Measurements from ENCODE around the gene LAT. TPM values are rescaled to one million over a fixed set of nuclear protein-coding genes. Genes with fewer than 3 reads are reported as not detected.

LAT gene
- total RNA-seq, 4 donors from 2014 or later: 0.88 to 9.0 (median 3.3) TPM

DNA sequence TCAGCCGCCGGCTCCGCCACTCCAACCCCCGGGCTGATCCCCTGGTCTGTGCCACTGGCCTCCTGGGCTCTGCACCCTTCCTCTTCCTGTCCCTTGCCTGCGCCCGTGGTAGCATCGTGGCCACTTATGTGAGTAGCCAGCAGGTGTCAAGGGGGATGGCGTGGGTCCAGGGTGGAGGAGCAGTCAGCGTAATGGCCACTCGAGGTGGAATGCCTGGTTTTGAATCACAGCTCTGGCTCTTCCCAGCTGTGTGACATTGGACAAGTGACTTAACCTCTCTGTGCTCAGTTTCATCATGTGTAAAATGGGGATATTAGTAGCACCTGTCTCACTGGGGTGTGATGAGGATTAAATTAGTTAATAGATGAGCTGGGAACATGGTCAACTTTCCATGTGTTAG is 2.4 kb upstream of the LAT start:
- TF ChIP-seq, protein P1, sequence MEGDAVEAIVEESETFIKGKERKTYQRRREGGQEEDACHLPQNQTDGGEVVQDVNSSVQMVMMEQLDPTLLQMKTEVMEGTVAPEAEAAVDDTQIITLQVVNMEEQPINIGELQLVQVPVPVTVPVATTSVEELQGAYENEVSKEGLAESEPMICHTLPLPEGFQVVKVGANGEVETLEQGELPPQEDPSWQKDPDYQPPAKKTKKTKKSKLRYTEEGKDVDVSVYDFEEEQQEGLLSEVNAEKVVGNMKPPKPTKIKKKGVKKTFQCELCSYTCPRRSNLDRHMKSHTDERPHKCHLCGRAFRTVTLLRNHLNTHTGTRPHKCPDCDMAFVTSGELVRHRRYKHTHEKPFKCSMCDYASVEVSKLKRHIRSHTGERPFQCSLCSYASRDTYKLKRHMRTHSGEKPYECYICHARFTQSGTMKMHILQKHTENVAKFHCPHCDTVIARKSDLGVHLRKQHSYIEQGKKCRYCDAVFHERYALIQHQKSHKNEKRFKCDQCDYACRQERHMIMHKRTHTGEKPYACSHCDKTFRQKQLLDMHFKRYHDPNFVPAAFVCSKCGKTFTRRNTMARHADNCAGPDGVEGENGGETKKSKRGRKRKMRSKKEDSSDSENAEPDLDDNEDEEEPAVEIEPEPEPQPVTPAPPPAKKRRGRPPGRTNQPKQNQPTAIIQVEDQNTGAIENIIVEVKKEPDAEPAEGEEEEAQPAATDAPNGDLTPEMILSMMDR (IDR thresholded peaks at IDR 0.05): no peak
- TF ChIP-seq POLR2A (IDR thresholded peaks at IDR 0.05): no peak
- WGBS, 2 donors: 95% methylated on average over 10 of the region's 10 CpGs
- intact Hi-C loops (cut with DNase I; ENCODE audit: low total_unique reads): no loop called here
- no peak overlapping the region for H3K4me3 ChIP-seq (ENCODE audit: low read depth, poor library complexity, severe bottlenecking)
- no peak for DNase-seq (ENCODE audit: low spot score in 2 of 2)

DNA sequence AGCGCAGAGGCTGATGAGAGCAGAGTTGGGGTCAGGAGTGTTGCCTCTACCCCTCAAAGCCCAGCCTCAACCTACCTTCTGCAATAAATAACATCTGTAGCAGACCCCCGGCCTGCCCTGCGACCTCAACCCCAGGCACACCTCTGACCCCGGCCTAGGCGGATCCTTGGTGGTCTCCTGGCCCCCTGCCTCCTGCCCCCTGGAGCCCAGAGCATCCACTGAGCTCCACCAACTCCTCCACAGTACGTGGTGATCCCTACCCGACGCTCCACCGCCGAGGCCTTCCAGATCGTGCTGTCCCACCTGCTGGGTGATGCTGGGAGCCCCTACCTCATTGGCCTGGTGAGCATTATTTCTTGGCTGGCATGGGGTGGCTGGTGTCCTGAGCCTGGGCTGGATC is 1.9 kb upstream of the LAT start:
- WGBS, 2 donors: 92 to 95% methylated on average over 11 of the region's 11 CpGs
- H3K4me3 ChIP-seq (ENCODE audit: low read depth, poor library complexity, severe bottlenecking): no peak overlapping the region
- no peak for DNase-seq (ENCODE audit: low spot score in 2 of 2)
- intact Hi-C loops (cut with DNase I; ENCODE audit: low total_unique reads): no loop called here
- TF ChIP-seq, protein P1 (IDR thresholded peaks at IDR 0.05): no peak
- TF ChIP-seq POLR2A (IDR thresholded peaks at IDR 0.05): no peak

DNA sequence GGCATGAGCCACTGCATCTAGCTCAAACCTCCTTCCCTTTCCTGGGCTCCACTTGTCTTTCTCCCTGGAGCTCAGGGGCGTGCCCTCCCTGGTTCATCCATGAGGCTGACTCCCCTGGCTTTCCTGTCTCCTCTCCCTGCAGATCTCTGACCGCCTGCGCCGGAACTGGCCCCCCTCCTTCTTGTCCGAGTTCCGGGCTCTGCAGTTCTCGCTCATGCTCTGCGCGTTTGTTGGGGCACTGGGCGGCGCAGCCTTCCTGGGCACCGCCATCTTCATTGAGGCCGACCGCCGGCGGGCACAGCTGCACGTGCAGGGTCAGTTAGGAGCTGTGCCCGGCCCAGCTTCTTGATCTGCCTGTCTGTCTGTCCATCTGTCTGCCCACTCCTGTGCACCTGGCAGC is 1.2 kb upstream of the LAT start:
- H3K4me3 ChIP-seq (ENCODE audit: low read depth, poor library complexity, severe bottlenecking): no peak overlapping the region
- WGBS, 2 donors: 79 to 94% methylated on average over 18 of the region's 18 CpGs
- intact Hi-C loops (cut with DNase I; ENCODE audit: low total_unique reads): no loop called here
- DNase-seq (ENCODE audit: low spot score in 2 of 2): no peak
- no peak for TF ChIP-seq POLR2A (IDR thresholded peaks at IDR 0.05)
- TF ChIP-seq, protein P1 (IDR thresholded peaks at IDR 0.05): no peak

GRCh38 chr16:28984091-28984490 is 761 bp upstream of the LAT start:
- WGBS, 2 donors: 86 to 87% methylated on average over 10 to 12 of the region's 12 CpGs
- H3K4me3 ChIP-seq (ENCODE audit: low read depth, poor library complexity, severe bottlenecking): no peak overlapping the region
- intact Hi-C loops (cut with DNase I; ENCODE audit: low total_unique reads): no loop called here
- DNase-seq (ENCODE audit: low spot score in 2 of 2): no peak
- TF ChIP-seq, protein P1 (IDR thresholded peaks at IDR 0.05): no peak
- no peak for TF ChIP-seq POLR2A (IDR thresholded peaks at IDR 0.05)

- DNase-seq (ENCODE audit: low spot score in 2 of 2): no peak
- TF ChIP-seq POLR2A (IDR thresholded peaks at IDR 0.05): no peak
- TF ChIP-seq, protein P1 (IDR thresholded peaks at IDR 0.05): no peak
- H3K4me3 ChIP-seq (ENCODE audit: low read depth, poor library complexity, severe bottlenecking): no peak overlapping the region
- intact Hi-C loops (cut with DNase I; ENCODE audit: low total_unique reads): no loop called here
- 73 to 80% methylated on average over 19 of the region's 19 CpGs for WGBS, 2 donors
These were observed 574 bp downstream of the LAT start for GRCh38 chr16:28985211-28986041.

GRCh38 chr16:28986046-28986445 is 1.2 kb downstream of the LAT start:
- no peak for DNase-seq (ENCODE audit: low spot score in 2 of 2)
- intact Hi-C loops (cut with DNase I; ENCODE audit: low total_unique reads): no loop called here
- no peak overlapping the region for H3K4me3 ChIP-seq (ENCODE audit: low read depth, poor library complexity, severe bottlenecking)
- WGBS, 2 donors: 89 to 95% methylated on average over 9 of the region's 9 CpGs
- TF ChIP-seq POLR2A (IDR thresholded peaks at IDR 0.05): no peak
- TF ChIP-seq, protein P1 (IDR thresholded peaks at IDR 0.05): no peak

All from lower leg skin (tissue), 4 donors.